Stimulated activated CD8-positive, alpha-beta memory T cell treated with anti-CD3 and anti-CD28 coated beads, Interleukin-4, amount 100 ng/mL, for 48 hours (primary cell): ENCODE results near the gene CRYL1.

ENCODE experiments used
- DNase-seq: peaks from one replicate; pipeline ENCODE4 v3.0.0-alpha.2; 2020

The CRYL1 gene

DNA sequence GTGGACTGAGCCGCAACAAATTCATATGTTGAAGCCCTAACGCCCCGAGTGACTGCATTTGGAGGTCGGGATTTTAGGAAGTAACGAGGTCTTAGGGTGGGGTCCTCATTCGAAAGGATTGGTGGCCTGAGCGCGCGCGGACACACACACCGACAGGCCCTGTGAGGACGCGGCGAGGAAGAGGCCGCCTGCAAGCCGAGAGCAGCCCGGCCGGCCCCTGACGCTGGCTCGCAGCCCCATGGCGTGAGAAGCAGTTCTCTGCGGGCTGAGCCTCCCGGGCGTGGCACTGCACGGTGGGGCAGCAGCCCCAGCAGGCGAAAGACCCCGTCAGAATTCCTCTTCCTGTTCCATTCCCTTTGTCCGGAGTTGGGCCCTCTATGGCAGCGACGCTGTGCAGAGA is 131.2 kb downstream of the CRYL1 start:
- DNase-seq = no peak

DNA sequence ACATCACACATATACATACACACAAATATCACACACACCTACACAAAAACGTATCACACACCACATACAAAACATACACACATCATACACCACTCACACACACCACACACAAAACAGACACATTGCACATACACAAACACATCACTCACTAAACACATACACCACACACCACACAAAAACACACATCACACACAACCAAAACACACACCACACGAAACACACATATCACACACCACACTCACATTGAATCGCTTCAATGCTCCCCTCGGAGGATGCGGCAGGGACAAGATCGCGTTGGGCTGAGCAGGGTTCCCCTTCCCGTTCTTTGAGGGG is 131.5 kb downstream of the CRYL1 start:
- no peak for DNase-seq

DNA sequence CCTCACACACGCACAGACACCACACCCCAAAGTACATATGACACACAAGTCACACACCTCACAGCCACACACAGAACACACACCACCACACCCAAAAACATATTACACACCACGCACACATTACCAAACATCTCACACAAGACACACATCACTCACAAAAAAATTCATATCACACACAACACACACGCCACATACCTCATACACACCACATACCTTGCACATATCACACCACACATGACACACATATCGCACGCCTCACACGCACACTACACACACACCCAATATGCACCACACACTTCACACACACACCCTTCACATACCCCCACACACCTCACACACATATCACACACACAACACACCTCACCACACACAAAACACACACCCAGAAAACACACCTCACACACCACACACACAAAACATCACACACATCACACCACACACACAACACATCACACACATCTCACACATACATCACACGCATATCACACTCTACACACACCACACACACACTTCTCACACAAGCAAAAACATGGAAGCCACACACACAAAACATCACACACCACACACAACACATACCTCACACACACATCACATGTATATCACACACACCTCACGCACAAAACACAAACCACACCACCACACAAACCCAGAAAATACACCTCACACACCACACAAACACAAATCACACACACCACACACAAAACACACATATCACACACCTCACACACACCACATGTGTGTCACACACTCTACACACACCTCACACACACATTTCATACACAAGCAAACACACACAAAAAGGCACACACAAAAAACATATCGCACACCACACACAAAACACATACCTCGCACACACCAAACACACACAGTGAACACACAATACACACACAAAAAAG is 132.1 kb downstream of the CRYL1 start:
- DNase-seq = no peak

DNA sequence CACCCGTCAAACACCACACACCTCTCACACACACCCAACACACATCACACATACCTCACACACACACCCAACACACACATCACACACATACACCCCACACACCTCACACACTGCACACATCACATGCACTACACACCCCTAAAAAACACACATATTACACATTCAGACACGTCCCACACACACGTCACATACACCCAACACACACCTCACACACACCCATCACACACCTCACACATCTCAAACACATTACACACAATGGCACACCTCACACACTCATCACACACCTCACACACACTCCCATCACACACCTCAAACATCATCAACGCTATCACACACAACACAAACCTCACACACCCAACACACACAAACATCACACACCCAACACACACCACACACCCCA is 133.1 kb downstream of the CRYL1 start:
- no peak for DNase-seq

DNA sequence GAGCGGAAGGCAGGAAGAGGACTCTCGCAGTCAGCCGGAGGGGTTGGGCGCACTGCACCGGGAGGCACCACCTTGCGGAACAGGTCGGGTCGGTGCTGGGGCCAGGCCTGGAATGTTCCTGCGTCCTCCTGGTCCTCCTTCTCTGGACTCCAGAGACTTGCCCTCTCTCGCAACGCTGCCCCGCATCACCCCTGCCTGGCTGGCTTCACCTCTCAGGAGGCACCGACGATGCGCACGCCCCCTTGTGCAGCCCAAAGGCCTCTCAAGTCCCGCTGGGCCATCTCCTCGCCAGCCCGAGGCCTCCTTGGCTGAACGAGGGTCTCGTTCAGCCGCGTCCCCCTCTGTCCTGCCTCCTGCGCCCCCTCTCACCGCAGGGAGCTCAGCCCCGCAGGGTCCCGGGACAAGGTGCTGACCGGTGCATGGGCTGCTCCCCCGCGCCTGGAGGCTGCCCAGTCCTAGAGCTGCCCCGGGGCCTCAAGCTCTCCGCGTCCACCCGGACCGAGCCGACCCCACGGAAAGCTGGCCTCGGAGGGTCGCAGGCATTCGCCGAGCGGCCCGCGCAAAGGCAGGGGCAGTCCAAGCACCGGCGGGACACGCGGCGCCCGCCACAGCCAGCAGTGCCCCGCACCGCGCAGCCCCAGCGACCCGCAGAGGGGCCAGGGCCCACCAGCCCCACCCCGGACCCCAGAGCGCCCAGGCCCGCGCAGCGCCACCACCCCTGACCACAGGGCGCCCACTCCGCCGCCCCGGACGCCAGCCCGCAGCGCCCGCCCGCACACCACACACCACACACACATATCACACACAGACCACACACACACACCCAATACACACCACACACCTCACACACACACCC is 133.8 kb downstream of the CRYL1 start:
- DNase-seq = no peak

DNA sequence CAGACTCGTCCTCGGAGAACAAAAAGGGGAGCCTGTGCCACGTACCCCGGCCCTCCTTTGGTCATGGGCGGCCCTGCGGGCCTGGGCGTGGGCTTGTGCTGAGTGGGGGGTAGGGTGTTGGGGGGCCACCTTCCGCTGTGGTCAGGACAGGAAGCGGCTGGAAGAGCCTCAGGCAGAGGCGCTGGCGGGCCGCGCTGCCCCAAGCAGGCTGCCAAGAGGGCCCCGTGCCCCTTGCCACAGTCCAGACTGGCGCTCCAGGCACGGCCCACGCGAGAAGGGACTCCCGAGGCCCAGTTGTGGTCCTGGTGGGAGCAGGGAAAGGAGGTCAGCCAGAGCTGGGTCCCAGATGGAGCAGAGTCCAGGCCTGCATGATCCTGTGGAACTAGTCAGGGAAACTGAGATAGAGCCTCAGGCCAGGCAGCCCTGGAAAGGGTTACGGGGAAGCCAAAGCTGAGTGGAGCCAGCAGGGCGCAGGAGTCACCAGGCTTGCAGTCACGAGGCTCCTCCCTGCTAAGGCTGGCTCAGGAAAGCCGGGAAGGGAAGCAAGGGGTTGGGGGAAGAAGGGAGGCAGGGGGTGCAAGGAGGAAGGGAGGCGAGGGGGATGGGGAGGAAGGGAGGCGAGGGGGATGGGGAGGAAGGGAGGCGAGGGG is 135.0 kb downstream of the CRYL1 start:
- DNase-seq = no peak

DNA sequence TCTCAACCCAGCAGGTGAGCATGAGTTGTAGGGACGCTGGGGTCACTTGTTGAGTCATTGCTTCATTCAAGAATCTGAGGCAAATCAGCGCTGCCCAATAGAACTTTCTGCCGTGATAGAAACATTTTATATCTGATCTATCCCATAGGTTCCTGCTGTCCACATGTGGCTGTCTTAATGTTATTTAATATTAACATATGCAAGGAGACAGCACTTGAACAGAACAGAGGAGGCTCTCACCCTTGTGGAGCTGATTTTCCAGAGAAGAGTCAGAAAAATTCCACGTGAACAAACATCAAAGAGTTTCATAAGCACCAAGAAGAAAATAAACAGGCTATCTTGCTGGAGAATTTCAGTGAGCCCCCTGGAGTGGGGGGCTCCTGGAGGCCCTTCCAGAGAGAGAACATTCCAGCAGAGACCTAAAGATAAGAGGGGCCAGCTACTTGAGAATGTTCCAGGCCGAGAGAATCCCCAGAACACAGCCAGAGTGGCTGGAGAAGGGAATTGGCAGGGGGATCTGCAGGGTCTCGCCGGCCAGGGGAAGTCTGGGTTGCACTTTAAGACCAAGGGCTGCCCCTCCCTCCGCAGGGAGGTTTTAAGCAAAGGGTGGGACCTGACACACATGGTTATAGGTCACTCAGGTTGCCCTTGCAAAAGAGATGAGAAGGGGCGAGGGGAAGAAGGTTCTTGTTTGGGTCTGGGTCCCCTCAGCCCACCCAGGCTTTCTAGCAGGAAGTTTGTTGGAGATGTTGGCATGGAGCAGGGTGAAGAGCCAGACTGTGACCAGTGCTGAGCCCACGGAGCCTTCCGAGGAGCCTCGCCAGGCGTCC is 135.7 kb downstream of the CRYL1 start:
- no peak for DNase-seq

DNA sequence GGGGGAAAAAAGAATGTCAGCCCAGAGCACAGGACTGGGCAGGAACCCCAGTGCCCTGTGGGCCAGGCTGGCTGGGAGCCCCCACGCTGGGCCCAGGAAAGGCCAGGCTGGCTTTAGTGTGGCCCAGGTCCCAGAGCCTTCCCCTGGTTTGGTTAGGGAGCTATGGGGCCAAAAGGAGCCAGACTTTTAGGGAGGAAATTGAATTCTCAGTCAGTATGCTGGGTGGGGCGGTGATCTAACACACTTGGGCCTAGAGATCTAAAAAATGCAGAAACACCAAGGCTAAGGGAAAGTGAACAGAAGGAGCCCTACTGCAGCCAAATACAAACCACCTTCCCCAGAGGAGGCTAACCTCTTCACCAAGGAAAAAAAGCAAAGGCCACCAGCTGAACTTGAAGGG is 137.5 kb downstream of the CRYL1 start:
- no peak for DNase-seq

DNA sequence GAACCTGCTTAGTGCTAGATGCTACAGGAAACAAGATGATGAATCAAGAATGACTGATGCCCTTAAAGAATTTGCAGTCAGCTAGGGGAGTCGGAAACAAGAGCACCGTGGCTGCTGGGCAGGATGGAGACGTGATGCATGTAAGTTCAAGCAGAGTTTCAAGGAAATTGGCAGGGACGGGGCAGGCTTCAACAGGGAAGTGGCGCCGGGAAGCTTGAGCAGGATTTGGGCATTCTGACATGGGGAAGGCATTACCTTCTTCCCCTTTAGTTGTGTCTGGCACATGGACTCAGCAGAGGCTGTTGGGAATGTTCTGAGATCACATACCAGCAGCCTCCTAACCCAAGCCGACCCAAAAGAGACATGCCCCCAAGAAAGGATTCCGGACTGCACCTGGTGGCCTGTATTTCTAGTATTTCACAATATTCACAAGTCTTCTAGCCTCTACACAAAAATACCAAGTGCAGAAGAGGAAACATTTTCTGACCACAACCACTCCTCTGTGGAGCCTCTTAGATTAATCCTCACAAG is 138.2 kb downstream of the CRYL1 start:
- no peak for DNase-seq

DNA sequence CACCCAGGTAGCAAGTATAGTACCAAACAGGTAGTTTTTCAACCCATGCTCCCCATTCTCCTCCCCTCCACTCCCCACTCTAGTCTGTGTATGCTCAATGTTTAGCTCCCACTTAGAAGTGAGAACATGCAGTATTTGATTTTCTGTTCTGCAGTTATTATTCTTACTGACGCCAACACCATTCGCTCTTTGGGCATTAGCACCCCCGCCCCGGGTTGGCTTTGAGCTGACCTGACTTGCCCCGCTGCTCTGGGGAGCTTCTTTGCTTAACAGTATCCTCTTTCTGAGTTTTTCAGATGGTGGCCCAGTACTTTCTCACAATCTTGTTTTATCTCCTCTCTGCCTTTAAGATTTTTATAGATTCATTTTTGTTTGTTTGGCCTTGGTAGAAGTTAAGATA is 138.7 kb downstream of the CRYL1 start:
- no peak for DNase-seq

DNA sequence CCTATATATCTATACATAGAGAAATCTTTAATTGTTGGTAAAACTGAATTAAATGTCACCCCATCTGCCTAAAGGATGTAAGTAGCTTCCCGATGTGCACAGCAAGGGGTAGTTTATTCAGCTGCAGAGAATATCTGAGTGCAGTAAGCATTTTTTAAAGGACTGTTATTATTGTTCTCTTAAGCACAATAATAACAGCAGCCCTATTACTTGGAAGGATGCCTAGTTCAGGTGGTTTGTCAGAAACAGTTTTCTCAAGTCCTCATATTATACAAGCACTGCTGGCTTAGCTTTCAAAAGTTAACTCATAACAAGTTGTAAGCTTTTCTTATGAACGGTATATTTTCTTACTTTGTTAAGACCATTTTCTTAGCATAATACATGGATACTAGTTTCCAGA is 142.6 kb downstream of the CRYL1 start:
- DNase-seq = no peak

DNA sequence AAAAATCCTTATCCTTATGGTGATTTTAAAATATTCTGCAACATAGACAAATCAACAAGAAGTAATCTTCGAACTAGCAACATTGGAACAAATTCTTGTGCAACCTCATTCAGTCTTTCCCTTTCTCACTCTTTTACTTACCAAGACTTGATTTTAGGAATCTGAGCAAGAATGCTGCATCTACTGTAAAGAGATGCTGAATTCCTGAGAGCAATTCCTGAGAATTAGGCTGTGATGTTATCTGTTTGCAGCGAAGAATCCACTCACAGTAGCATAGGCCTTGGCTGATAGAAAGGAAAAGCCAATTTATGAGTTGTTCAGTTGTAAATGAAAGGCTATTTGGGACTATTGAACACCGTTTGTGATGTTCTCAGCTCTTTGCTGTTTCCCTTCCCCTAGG is 144.3 kb downstream of the CRYL1 start:
- DNase-seq = no peak

DNA sequence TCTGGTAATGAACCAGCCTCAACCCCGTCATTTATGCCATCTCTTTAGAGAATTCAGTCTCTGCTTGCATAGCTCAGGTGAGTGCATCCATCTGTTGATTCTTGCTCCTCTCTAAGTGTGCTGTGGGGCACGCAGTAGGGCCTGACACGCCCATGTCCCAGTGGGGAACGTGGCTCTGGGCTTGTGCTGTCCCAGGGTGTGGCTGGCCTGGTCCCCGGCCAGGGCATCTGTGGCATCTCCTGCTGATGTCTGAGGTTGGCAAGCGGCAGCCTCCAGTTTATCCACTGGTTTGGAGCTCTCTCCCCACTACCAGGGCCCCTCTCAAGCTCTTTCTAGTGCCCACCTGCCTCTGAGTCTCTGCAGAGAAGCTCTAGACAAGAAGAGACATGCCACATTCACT is 146.9 kb downstream of the CRYL1 start:
- no peak for DNase-seq

DNA sequence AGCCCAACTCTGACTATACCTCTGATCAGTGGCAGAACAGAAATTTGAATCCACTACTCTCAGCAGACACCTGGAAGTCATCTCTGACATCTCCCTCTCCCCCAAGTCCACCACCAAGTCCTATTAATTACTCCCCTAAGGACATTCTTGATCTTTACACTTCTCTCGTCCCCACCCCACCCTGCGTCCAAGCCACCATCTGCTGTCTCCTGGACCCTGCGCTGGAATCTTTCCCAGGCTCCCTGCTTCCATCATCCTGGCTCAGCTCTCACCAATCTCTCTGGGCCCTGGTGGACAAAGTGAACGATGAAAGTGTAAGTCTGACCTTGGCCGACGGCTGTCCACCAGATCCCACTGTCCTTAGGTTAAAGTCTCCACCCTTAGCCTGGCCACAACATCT is 147.9 kb downstream of the CRYL1 start:
- DNase-seq = no peak

DNA sequence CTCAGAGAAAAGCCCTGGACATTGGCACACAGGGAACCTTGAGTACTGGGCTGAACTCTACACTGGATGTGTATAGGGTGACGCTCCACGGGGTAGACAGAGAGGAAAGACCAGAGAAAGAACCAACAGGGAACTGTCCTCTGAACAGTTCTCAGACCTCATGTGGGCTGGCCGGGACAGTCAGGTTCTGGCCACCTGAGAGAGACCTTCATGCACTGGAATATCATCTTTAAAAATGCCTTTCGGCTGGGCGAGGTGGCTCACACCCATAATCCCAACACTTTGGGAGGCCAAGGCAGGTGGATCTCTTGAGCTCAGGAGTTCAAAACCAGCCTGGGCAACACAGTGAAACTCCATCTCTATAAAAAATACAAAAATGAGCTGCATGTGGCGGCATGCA is 149.8 kb downstream of the CRYL1 start:
- no peak for DNase-seq

DNA sequence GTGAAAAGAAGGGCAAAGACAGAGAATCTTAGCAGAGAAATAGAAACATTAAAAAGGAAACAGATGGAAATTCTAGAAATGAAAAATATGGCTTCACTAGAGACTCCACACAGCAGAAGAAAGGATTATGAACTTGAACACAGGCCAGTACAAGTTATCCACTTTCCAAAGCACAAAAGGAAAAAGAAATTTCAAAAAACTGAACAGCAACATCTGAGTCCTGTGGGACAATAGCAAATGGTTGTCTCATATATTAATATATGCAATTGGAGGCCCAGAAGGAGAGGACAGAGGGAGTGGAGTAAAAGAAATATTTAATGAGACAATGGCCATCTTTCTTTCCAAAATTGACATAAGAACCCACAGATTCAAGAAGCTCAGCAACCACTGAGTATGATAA is 151.8 kb downstream of the CRYL1 start:
- no peak for DNase-seq

DNA sequence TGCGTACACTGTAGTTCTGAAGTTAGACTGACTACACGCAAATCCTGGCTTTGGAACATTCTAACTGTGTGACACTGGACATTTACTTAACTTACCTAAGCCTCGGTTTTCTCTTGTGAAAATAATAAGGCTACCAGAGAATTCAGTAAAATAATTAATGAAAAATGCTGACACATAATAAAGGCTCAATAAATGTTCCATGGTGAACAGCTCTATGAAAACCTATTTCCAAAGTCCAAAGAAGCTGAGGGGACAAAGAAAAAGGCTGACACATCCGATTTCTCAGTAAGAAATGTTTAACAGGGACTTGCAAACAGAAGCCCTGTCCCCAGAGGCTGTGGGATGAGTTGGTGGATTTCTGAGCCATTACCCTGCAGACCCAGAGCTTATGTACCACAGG is 153.8 kb downstream of the CRYL1 start:
- DNase-seq = no peak

DNA sequence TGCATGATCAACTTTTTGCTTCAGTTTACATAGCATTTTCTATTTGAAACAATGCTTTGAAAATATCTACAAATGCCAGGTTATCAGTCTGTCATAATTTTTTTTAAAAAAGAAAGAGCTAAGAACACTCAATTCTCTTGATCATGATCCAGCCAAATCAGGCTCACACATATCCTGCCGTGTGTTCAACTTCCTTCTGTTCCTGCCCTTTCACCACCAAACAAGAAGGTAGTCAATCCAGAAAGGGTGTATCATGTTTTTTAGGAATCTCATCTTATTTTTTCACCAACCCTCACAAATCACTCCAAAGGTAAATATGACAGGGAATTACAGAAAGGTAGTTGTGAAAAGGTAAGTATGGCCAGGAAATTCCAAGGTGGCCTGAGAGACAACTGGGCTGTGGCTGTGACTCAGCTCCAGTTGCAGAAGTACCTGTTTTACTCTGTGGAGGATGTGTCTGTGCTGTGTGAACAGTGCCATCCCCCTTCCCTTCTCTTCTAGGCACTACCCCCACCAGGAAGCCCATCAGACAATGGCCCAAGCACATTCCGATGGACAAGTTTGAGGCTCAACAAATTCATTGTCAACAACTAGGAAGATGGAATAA is 154.7 kb downstream of the CRYL1 start:
- no peak for DNase-seq

DNA sequence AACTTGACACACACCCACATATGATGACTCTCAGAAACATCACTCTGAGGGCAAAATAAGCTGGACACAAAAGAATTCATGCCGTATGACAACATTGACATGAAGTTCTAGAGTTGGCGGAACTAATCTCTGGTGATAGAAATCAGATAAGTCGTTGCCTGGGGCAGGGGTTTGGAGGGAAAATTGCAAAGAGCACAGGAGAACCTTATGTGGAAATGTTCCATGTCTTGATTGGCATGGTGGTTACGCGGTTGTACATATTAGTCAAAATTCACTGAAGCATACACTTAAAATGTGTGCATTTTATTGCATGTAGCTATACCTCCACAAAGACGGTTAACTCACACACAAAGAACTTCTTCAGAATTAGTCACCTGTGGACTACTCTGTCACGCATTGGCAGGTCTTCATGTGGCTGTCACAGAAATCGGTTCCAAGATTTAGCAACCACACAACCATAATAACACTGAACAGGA is 155.7 kb downstream of the CRYL1 start:
- DNase-seq = no peak

DNA sequence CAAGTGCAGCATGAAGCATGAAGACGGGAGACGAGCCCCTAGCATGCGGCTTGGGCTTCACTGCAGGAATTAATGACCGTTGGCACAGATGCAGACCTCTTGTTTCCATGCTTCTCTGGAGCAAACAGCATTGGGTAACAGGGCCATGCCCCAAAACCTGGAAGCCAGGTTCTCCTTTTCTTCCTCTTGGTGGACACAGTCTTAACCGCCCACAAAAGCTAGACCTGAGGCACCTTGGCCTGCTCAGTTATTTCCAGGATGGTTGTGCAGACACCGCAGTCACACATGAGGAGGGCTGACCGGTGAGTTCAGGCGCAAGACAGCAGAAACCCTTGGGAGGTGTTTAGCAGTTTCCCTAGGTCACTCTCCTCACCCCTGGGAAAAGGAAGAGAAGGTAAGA is 159.6 kb downstream of the CRYL1 start:
- DNase-seq = no peak

DNA sequence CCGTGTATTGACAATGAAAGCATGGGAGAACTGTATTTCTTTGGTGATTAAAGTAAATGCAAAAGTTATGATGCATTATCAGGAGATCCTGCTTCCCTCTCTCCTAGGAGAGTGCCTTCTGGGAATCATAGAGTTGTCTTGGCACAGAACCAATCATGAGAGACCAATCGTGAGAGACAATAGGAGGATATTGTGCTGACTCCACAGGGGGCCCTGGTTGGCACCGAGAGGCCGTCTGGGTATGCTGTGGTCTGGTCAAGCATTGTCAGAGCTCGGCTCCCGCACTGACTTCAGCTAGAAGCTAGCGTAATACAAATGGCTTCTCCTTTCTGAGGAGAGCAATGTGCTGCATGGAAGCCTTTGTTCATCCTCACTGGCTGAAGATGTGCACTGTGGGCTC is 162.1 kb downstream of the CRYL1 start:
- DNase-seq = no peak

DNA sequence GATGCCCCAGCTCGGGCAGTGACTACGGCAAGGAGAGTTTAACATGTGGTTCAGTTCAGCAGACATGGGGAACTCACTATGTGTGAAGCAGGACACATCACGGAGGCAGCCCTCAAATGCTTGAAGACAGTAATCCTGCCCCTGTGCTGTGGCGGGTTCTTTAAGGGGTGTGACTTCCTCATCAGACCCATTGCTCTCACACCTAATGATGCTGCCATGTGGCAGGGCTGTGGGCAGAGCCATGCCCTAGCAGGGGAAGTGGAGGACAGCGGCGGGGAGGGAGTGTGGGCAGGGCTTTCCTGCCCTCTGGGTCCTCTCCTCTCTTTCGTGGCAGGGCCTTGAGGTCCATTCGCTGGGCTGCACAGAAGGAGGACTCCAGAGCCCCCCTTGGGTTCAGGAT is 162.5 kb downstream of the CRYL1 start:
- no peak for DNase-seq
